OCI-LY7 (cell line): ENCODE results near the gene PGPEP1.

Experiments used
- EZH2phosphoT487 ChIP-seq: fragments of 200-600 bp; sonication (generic); IDR thresholded peaks from 2 replicates; pipeline ENCODE4 v1.6.1; 2018; ENCODE audit warnings: low read depth, borderline replicate concordance, mild to moderate bottlenecking, mixed run types, antibody characterized with exemption, low read length, moderate library complexity, mixed read lengths
- TF ChIP-seq, protein P1 (sequence below): fragments of 200-600 bp; sonication (generic); conservative IDR thresholded peaks from 2 replicates; pipeline ENCODE4 v1.5.1; 2014; ENCODE audit warnings: mild to moderate bottlenecking, antibody characterized with exemption, low read length, moderate library complexity, mixed read lengths

- TF ChIP-seq EZH2phosphoT487: no peak
- TF ChIP-seq, protein P1, sequence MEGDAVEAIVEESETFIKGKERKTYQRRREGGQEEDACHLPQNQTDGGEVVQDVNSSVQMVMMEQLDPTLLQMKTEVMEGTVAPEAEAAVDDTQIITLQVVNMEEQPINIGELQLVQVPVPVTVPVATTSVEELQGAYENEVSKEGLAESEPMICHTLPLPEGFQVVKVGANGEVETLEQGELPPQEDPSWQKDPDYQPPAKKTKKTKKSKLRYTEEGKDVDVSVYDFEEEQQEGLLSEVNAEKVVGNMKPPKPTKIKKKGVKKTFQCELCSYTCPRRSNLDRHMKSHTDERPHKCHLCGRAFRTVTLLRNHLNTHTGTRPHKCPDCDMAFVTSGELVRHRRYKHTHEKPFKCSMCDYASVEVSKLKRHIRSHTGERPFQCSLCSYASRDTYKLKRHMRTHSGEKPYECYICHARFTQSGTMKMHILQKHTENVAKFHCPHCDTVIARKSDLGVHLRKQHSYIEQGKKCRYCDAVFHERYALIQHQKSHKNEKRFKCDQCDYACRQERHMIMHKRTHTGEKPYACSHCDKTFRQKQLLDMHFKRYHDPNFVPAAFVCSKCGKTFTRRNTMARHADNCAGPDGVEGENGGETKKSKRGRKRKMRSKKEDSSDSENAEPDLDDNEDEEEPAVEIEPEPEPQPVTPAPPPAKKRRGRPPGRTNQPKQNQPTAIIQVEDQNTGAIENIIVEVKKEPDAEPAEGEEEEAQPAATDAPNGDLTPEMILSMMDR: no peak
Observed at GRCh38 chr19:18295034-18295451, 45.4 kb upstream of the PGPEP1 start.
